Stimulated activated CD4-positive, alpha-beta T cell treated with anti-CD3 and anti-CD28 coated beads, Interleukin-15, amount 100 ng/mL, for 48 hours (primary cell): Measurements from ENCODE around the gene VCAM1.

Experiments used
- DNase-seq, 2 donors: peaks; one replicate each; pipeline ENCODE4 v3.0.0-alpha.2; 2020; ENCODE audit warnings: low read depth in 2 of 2

Gene VCAM1

DNA sequence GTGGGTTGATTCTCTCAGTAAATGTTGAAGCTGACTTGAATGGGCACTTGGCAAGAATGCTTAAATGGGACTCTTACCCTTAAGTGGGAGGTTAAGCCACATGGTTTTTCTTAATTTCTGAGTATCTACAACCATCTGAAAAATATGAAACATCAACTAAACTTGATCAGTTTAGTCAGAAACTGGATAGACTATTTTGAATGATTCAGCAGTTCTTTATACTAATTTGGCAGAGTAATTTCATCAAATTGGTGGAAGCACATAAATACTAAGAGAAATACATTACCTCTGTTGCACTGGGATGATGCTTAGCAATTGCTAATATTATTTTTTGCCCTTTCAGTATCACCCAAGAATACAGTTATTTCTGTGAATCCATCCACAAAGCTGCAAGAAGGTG is 4.7 kb downstream of the VCAM1 start:
- DNase-seq = no peak

DNA sequence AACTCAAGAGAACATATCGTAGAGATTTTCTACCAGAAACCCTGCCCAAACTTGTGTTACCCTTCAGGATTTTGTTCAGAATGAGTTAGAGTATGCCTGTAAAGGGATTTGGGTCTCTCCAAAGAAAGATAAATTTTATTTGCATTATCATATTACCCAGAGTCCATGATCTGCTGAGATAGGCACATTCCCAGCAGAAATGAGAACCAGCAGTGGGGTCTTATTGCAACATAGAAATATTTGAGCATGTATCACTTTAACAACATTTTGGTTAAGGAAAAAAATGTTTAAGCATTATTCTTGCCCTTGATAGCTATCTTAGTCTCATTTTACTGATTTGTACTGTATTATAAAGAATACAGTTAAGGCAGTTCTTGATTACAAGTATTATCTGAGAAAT is 10.6 kb downstream of the VCAM1 start:
- no peak for DNase-seq

GRCh38 chr1:100731309-100731708 is 11.8 kb downstream of the VCAM1 start:
- DNase-seq = no peak

DNA sequence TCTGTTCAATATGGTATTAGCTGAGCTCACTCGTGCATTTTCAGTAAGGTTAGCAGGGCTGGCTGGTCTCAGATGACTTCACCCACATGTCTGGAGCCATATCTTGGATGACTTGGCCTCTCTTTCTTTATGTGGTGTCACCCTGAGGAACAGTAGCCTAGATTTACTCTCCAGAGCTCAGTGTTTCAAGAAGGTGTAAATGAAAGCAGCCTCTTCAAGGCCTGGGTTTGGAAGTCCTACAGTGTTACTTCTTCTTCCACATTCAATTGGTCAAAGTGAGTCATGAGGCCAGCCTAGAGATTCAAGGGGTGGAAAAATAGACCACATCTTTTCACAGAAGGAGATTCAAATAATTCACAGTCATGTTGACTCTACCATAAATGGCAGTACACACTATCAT is 12.2 kb downstream of the VCAM1 start:
- no peak for DNase-seq

- DNase-seq = no peak
These were observed 15.1 kb downstream of the VCAM1 start for GRCh38 chr1:100734676-100735075.

DNA sequence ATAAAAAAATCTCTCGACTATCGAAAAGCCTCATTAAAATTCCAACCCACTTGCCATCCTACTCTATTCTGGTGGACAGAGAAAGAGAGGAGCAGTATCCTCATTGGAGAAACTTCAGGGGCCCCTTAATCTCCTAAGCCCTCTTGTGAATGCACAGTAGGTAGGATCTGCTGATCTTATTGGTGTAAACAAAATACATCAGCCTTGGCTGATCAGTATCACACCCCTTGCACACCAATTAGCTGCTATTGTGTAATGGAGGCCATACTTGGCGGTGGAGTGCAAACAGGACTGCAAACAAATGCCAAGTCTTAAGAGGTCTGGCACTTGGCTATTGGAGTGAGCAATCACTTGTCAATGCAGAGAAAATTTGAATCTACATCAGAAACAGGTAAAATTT is 15.7 kb downstream of the VCAM1 start:
- DNase-seq = no peak

- no peak for DNase-seq
These were observed 16.8 kb downstream of the VCAM1 start for GRCh38 chr1:100736324-100736723.

GRCh38 chr1:100736746-100737145 is 17.2 kb downstream of the VCAM1 start:
- DNase-seq = no peak

GRCh38 chr1:100746542-100746932 is 27.0 kb downstream of the VCAM1 start:
- no peak for DNase-seq

DNA sequence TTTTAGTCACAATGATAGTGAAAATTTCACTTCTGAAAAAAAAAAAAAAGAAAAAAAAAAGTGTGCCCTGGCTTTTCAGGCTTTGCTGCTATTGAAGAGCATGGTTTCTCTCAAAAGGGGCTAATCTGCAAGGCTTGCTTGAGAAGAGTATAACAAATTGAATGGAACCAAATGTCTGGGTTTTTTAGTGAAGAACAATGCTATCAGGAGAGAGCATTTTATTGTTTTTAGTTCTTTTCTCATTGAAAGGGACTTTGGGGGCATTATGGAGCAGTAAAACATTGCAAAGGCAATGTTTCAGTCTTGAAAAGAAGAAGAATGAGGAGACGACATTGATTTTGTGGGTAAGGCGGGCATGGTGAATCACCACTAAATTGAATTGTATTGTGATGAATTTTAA is 28.2 kb downstream of the VCAM1 start:
- no peak for DNase-seq

- no peak for DNase-seq
These were observed 30.7 kb downstream of the VCAM1 start for GRCh38 chr1:100750005-100750885.

DNA sequence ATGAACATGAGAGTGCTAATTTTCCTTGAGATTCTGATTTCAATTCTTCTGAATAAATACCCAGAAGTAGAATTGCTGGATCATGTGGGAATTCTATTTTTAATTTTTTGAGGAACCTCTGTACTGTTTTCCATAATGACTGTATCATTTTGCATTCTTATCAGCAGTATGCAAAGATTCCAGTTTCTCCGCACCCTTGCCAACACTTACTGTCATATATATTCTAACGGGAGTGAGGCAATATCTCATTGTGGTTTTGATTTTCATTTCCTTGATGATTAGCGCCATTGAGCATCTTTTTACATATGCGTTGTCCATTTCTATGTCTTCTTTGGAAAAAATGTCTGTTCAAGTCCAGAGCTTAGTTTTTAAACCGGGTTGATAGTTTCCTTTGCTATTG is 33.2 kb downstream of the VCAM1 start:
- DNase-seq = no peak

- DNase-seq = no peak
These were observed 38.4 kb downstream of the VCAM1 start for GRCh38 chr1:100757946-100758345.

GRCh38 chr1:100759188-100759587 is 39.6 kb downstream of the VCAM1 start:
- no peak for DNase-seq

GRCh38 chr1:100760511-100760910 is 41.0 kb downstream of the VCAM1 start:
- no peak for DNase-seq

DNA sequence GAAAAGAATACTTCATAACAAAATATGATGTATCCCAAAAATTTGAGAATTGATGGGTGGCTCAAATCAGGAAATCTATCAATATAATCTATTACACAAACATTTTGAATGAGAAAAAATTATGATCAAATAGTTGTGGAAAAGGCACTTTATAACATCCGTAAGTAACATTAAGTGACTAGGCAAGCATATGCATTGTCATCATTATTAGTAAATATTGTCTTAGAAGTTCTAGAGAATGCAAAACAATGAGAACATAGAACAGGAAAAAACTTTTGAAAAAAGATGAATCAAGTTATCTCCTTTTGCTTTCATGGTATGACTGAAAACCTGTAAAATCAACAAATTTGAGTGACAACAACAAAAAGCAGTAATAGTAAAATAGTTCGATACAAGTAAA is 42.9 kb downstream of the VCAM1 start:
- no peak for DNase-seq

DNA sequence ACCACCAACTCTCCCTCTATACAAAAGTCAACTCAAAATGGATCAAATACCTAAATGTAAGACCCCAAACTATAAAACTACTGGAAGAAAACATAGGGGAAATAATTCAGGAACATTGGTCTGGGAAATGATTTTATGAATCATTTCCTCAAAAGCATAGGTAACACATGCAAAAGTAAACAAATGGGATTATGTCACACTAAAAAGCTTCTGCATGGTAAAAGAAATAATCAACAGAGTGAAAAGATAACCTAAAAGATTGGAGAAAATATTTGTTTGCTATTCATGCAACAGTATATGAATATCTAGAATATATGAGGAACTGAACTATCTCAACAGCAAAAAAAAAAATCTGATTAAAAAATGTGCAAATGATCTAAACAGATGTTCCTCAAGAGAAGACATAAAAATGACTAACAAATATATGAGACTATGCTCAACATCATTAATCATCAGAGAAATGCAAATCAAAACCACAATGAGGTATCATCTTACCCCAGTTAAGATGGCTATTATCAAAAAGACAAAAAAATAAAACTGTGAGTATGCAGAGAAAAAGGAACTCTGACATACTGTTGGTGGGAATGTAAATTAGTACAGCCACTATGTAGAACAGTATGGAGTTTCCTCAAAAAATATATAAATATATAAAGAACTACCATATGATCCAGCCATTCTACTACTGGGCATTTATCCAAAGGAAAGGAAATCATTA is 47.8 kb downstream of the VCAM1 start:
- no peak for DNase-seq

- no peak for DNase-seq
These were observed 49.8 kb downstream of the VCAM1 start for GRCh38 chr1:100769323-100769722.

GRCh38 chr1:100769906-100770646 is 50.5 kb downstream of the VCAM1 start:
- no peak for DNase-seq

DNA sequence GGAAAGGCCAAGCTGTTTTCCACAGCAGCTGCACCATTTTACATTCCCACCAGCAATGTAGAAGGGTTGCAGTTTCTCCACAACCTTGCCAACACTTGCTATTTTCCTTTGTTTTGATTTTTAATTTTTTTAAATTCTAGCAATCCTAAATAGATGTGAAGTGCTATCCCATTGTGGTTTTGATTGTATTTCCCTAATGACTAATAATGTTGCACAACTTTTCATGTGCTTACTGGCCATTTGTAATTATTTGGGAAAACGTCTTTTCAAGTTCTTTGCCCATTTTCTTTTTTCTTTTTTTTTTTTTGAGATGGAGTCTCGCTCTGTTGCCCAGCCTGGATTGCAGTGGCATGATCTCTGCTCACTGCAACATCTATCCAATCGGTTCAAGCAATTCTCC is 53.9 kb downstream of the VCAM1 start:
- DNase-seq = no peak

DNA sequence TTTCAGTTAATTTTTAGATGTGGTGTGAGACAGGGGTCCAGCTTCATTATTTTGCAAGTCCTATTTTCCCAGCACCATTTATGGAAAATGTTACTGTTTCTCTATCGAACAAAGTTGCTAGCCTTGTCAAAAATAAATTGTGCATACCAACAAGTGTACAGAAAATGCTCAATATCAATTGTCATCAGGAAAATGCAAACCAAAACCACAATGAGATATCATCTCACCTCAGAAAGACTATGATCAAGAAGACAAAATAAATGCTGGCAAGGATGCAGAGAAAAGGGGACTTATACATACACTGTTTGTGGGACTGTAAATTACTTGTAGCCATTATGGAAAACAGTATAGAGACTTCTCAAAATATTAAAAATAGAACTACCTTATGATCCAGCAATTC is 54.8 kb downstream of the VCAM1 start:
- no peak for DNase-seq

GRCh38 chr1:100775483-100775882 is 55.9 kb downstream of the VCAM1 start:
- no peak for DNase-seq

- no peak for DNase-seq
These were observed 59.2 kb downstream of the VCAM1 start for GRCh38 chr1:100778748-100779147.
